A549 (cell line): Measurements from ENCODE around the gene CFAP46.

Experiments
- CBX8 ChIP-seq: fragments of 200-600 bp; sonication (generic); IDR thresholded peaks from 2 replicates; pipeline ENCODE4 v1.6.1; 2016
- CEBPB ChIP-seq, 2 experiments: fragments of >200 bp in 1 of 2; sonication (Bioruptor Twin) in 1 of 2; formaldehyde crosslinking in 1 of 2; IDR thresholded peaks; 2 replicates each; pipeline ENCODE4 v1.6.1; 2012 to 2016
- CTCF ChIP-seq: fragments of >200 bp; sonication (Bioruptor Twin); formaldehyde crosslinking; IDR thresholded peaks from 3 replicates; pipeline ENCODE4 v1.5.1; 2016
- HDAC2 ChIP-seq: fragments of 200-600 bp; sonication (generic); IDR thresholded peaks from 2 replicates; pipeline ENCODE4 v1.6.1; 2016
- KDM1A ChIP-seq: fragments of 200-600 bp; sonication (generic); IDR thresholded peaks from 2 replicates; pipeline ENCODE4 v1.6.1; 2016; ENCODE audit warnings: low read depth, mild to moderate bottlenecking
- KDM5A ChIP-seq: fragments of 200-600 bp; sonication (generic); IDR thresholded peaks from 2 replicates; pipeline ENCODE4 v1.6.1; 2016; ENCODE audit warnings: antibody characterized with exemption, mild to moderate bottlenecking
- MAX ChIP-seq: IDR thresholded peaks from 2 replicates; pipeline ENCODE4 v1.6.1; 2012
- MYC ChIP-seq: IDR thresholded peaks from 2 replicates; pipeline ENCODE4 v1.6.1; 2012; ENCODE audit warnings: mild to moderate bottlenecking, inconsistent platforms, low read length, improper control_type of control experiment, borderline replicate concordance
- PHF8 ChIP-seq: fragments of 200-600 bp; sonication (generic); IDR thresholded peaks from 2 replicates; pipeline ENCODE4 v1.6.1; 2016; ENCODE audit warnings: low read depth, mild to moderate bottlenecking, antibody characterized with exemption, moderate library complexity, borderline replicate concordance
- POLR2A ChIP-seq: IDR thresholded peaks from 2 replicates; pipeline ENCODE4 v1.6.1; 2012; ENCODE audit warnings: mild to moderate bottlenecking, low read length
- RAD21 ChIP-seq, 2 experiments: fragments of >200 bp in 1 of 2; sonication (Bioruptor Twin) in 1 of 2; formaldehyde crosslinking in 1 of 2; IDR thresholded peaks in 1 of 2; conservative IDR thresholded peaks in 1 of 2; 2 replicates in 1 of 2; 3 replicates in 1 of 2; pipeline ENCODE4 v1.6.1; 2012 to 2018; ENCODE audit warnings: inconsistent platforms in 1 of 2
- REST ChIP-seq: fragments of 200-600 bp; sonication (generic); IDR thresholded peaks from 2 replicates; pipeline ENCODE4 v1.6.1; 2016; ENCODE audit warnings: antibody characterized with exemption, mild to moderate bottlenecking, moderate library complexity
- USF2 ChIP-seq: fragments of 450-650 bp; IDR thresholded peaks from 2 replicates; pipeline ENCODE4 v1.6.1; 2014; ENCODE audit warnings: antibody characterized with exemption

GRCh38 chr10:132807621-132808049 lies 134.7 kb downstream of the CFAP46 start:
- no peak for TF ChIP-seq RAD21 (conservative IDR thresholded peaks at IDR 0.05 in 1 of 2, IDR thresholded peaks at IDR 0.05 in 1 of 2)
- TF ChIP-seq MAX: no peak
- no peak for TF ChIP-seq CTCF
- TF ChIP-seq POLR2A: no peak
- TF ChIP-seq CBX8: no peak
- TF ChIP-seq MYC: no peak
- no peak for TF ChIP-seq REST
- no peak for TF ChIP-seq HDAC2
- TF ChIP-seq KDM5A: no peak
- no peak for TF ChIP-seq PHF8
- TF ChIP-seq USF2: no peak
- TF ChIP-seq KDM1A: no peak
- TF ChIP-seq CEBPB (IDR thresholded peaks at IDR 0.05): no peak
